Measurements from ENCODE around the gene ARNT2. TPM values are rescaled to one million over a fixed set of nuclear protein-coding genes. Genes with fewer than 3 reads are reported as not detected.
A peak's percentile ranks its signal among the peaks of the same experiment; 100 is the strongest.

The ARNT2 gene
- total RNA-seq, 1 donor from 2014 or later: 6.4 TPM

DNA sequence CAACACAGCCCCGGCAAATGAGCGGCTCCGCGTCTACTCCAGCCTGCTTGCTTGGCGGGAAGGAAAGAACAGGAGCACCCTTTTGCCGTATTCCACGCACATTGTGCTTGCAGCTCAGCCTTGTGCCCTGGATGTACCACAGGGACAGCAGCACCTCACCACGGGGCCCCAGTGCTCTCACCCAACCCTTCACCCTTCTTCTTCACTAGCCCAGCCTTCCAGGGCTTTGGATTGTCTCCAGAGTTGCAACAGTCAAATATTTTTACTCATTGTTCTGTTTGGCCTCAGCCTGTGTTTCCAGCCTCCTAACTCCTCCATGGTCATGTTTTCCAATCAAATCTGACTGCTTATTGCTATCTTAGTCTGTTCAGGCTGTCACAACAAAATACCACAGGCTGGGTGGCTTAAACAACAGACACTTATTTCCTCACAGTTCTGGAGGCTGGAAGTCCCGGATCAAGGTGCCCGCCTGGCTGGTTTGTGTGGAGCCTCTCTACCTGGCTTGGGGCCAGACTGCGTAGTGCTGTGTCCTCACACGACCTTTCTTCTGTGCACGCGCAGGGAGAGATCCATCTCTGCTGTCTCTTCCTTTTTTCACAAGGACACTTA is 211.7 kb downstream of the ARNT2 start:
- intact Hi-C loops (cut with DNase I): no loop called here
- Histone ChIP-seq H3K27ac (no peak overlapping the region), H3K4me3 (no peak overlapping the region), H3K36me3 (no peaks in the 10 kb centered on the region), H3K9me3 (no peaks in the 10 kb centered on the region), H3K27me3 (no peaks in the 10 kb centered on the region), H3K4me1 (no peaks in the 10 kb centered on the region)
- DNase-seq (ENCODE audit: low spot score in 2 of 2): no peak
- TF ChIP-seq, protein P1, sequence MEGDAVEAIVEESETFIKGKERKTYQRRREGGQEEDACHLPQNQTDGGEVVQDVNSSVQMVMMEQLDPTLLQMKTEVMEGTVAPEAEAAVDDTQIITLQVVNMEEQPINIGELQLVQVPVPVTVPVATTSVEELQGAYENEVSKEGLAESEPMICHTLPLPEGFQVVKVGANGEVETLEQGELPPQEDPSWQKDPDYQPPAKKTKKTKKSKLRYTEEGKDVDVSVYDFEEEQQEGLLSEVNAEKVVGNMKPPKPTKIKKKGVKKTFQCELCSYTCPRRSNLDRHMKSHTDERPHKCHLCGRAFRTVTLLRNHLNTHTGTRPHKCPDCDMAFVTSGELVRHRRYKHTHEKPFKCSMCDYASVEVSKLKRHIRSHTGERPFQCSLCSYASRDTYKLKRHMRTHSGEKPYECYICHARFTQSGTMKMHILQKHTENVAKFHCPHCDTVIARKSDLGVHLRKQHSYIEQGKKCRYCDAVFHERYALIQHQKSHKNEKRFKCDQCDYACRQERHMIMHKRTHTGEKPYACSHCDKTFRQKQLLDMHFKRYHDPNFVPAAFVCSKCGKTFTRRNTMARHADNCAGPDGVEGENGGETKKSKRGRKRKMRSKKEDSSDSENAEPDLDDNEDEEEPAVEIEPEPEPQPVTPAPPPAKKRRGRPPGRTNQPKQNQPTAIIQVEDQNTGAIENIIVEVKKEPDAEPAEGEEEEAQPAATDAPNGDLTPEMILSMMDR (IDR thresholded peaks at IDR 0.05): no peak

GRCh38 chr15:80618685-80619400 is 214.7 kb downstream of the ARNT2 start:
- no peak overlapping the region for H3K4me3 ChIP-seq
- TF ChIP-seq, protein P1 (IDR thresholded peaks at IDR 0.05): no peak
- no peaks in the 10 kb centered on the region for H3K9me3 ChIP-seq
- no peaks in the 10 kb centered on the region for H3K36me3 ChIP-seq
- intact Hi-C loops (cut with DNase I): no loop called here
- no peak overlapping the region for H3K27ac ChIP-seq
- DNase-seq (ENCODE audit: low spot score in 2 of 2): no peak
- H3K4me1 ChIP-seq: no peaks in the 10 kb centered on the region
- H3K27me3 ChIP-seq: no peaks in the 10 kb centered on the region

DNA sequence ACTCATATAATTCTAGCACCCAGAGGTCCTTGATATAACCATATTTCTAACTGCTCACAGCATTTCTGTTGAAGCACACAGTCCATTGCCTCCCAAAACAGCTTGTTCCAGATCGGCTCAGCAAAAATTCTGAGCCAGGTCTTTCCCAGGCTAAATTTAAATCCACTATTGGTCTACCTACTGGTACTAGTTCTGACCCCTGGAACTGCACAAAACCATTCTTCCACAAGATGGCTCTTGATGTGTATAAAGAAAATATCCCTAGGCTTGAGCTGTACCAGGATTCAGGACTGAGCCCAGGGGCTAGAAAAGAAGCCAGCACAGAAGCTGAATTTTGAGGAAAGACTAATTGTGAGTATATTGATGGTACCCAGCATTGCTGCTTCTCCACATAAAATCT is 215.5 kb downstream of the ARNT2 start:
- Histone ChIP-seq H3K27me3 (no peaks in the 10 kb centered on the region), H3K27ac (no peak overlapping the region), H3K4me1 (no peaks in the 10 kb centered on the region), H3K9me3 (no peaks in the 10 kb centered on the region), H3K4me3 (no peak overlapping the region), H3K36me3 (no peaks in the 10 kb centered on the region)
- DNase-seq (ENCODE audit: low spot score in 2 of 2): no peak
- TF ChIP-seq, protein P1 (IDR thresholded peaks at IDR 0.05): peak in 1 of 3 experiments; percentile 6
- intact Hi-C loops (cut with DNase I): no loop called here

- TF ChIP-seq, protein P1 (IDR thresholded peaks at IDR 0.05): no peak
- no peaks in the 10 kb centered on the region for H3K9me3 ChIP-seq
- intact Hi-C loops (cut with DNase I): no loop called here
- no peaks in the 10 kb centered on the region for H3K4me1 ChIP-seq
- H3K36me3 ChIP-seq: no peaks in the 10 kb centered on the region
- DNase-seq (ENCODE audit: low spot score in 2 of 2): no peak
- H3K4me3 ChIP-seq: no peak overlapping the region
- H3K27ac ChIP-seq: no peak overlapping the region
- no peaks in the 10 kb centered on the region for H3K27me3 ChIP-seq
Measured at GRCh38 chr15:80620141-80620540, 216.0 kb downstream of the ARNT2 start.

GRCh38 chr15:80620931-80621330 is 216.7 kb downstream of the ARNT2 start:
- Histone ChIP-seq H3K27me3 (no peaks in the 10 kb centered on the region), H3K9me3 (no peaks in the 10 kb centered on the region), H3K36me3 (no peaks in the 10 kb centered on the region), H3K4me1 (no peaks in the 10 kb centered on the region), H3K4me3 (no peak overlapping the region), H3K27ac (no peak overlapping the region)
- intact Hi-C loops (cut with DNase I): no loop called here
- DNase-seq (ENCODE audit: low spot score in 2 of 2): no peak
- TF ChIP-seq, protein P1 (IDR thresholded peaks at IDR 0.05): no peak
